CD4-positive, alpha-beta T cell treated with Interleukin-15 for 4 hours (primary cell): ENCODE results near the gene RAMP1.
"Not testable (repeated sequence)": the region's sequence is repeated elsewhere in the genome, so short reads cannot be mapped to it uniquely, and the experiment has no call there.

Source experiments
- DNase-seq: peaks from one replicate; pipeline ENCODE4 v3.0.0-alpha.2; 2020; ENCODE audit warnings: low spot score

RAMP1 gene

DNA sequence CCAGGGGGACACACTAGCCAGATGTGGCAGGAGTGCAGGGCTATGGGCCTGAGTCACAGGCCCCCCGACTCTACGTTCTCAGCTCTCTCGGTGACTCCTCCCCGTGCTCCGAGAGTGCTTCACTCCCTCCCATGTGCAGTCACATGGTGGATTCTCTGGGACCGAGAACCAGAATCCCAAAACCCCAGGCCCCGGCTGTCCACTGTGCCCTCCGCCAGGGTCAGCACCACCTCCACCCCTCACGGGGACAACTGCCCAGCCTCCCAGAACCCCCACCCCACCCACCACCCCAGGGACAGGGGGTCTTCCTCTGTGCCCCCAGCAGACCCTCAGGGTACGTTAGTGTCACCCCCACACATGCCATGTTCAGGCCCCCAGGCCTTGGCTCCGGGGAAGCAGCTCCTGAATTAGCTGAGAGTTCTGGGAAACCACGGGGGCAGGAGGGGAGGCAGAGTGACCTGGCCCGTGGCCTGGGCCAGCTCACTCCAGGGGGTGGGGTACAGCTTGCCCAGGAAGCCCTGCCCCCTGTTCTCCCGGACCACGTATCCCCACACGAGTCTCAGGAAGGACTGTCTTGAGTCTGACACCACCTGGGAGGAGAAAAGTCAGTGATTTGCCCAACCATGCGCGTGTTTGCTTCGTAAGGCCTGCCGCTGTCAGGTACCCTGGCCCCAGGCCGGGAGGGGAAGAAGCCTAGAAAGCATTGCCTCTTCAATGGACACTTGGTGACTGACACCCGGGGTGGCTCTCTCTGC, 4.4 kb downstream of the RAMP1 start:
- no peak for DNase-seq

DNA sequence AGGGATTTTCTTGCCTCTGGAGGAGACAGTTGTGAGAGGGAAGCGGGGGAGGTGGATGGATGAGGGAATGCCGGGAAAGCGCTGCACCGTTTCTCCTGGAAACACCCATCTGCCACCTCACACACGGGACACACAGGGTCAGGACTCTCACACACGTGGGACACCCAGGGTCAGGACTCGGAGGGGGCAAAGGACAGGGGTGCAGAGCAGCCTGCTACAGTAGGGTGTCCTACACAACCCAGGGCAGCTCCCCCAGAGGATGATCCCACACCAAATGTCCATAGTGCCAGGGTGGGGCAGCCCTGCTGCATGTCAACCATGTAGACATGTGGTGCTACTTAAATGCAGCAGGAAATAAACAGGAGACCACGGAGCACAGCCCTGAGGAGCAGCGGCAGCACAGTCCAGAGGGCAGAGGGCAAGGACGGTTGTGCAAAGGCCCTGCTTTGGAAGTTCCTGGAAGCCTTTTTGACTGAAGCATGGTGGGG, 5.1 kb downstream of the RAMP1 start:
- no peak for DNase-seq

DNA sequence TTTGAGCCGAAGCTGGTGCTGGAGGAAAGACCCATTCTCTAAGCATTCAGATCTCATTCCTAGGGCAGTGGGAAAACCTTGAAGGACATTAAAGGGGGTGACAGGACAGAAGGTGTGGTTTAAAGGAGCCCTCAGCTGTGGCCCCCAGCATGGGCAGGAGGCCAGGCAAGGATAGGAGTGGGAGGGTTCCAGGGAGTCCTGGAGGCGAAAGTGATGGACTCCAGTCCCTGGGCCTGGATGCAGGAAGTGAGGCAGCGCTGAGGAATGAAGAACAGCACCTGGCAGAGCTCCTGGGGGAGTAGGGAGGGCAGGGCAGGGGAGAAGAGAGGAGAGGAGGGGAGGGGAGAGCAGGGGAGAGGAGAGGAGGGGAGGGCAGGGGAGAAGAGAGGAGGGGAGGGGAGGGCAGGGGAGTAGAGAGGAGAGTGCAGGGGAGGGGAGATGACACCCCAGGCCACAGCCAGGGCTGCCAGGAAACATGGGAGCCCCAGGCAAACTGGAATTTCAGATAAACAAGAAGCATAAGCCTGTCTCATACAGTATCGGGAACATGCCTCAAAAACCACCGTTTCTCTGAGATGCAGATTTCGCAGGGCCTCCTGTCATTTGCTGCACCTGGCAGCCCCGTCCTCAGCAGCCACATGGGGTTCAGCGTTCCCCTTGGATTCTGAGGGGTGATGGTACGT, 5.7 kb downstream of the RAMP1 start:
- no peak for DNase-seq

DNA sequence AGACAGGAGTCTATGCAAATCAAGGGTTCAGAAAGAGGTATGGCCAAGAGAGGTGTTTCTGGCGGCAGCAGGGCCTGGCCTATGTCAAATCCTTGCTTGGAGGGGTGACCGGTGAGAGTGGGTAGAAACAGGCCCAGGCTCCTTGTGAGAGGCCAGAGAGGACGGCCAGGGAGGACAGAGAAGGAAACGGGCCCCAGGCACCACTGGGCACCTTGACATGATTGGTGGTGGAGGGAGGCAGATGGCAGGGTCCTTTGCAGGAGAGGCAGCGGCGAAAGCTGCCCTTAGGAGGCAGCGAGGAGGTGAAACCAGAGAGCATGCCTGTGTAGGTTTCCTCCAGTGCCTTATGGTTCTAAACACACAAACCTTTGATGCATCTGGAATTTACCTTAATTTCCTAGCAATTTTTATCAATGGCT, 6.2 kb downstream of the RAMP1 start:
- DNase-seq, result no peak

DNA sequence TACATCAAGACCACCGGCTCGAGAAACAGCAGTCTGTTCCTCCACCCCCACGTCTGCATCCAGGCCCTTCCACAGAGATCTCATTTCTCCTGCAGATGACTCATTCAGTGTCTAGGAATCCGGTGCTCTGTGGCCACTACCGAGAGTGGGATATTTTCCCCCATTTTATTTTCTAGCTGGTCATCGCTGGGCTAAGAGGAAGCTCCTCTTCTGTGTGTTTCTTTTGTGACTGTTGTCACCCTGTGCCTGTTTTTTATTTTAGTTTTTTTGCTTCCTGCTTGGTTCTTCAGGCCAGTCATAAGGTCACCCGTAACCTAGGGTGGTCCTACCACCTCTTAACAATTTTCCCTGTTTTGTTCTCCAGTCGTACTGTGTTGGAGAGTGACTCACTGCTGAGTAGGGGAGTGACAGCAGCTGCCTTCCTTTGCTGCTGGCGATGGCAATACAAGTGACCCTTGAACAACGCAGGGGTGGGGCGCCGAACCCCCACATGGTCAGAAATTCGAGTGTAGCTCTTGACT, 6.7 kb downstream of the RAMP1 start:
- DNase-seq, result no peak

DNA sequence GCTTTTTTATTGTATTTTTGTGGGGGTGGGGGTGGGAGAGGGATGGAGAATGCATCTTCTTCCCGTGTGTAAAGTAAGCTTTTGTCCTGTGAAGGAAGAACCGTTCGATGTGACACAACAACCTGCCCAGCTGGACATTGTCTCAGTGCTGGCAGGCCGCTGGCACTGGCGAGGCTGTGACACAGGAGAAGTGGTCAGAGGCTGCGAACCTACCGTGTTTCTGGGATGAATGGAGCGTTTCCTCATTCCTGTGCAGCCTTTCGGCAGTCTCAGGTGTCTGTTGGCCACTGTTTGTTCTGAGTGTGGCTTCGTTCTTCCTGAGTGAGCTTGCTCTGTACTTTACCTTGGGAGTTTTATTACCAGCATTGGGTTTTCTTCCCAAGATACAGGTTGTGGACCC, 8.0 kb downstream of the RAMP1 start:
- DNase-seq, result no peak

DNA sequence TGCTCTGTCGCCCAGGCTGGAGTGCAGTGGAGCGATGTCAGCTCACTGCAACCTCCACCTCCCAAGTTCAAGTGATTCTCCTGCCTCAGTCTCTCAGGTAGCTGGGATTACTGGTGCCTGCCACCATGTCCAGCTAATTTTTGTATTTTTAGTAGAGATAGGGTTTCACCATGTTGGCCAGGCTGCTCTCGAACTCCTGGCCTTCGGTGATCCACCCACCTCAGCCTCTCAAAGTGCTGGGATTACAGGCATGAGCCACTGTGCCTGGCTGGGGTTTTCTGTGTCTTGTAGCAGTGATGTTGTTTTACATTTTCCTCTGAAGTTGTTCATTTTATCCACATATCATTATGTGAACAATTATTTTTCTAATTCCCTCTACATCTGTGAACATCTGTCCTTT, 8.7 kb downstream of the RAMP1 start:
- not testable (repeated sequence) for DNase-seq

DNA sequence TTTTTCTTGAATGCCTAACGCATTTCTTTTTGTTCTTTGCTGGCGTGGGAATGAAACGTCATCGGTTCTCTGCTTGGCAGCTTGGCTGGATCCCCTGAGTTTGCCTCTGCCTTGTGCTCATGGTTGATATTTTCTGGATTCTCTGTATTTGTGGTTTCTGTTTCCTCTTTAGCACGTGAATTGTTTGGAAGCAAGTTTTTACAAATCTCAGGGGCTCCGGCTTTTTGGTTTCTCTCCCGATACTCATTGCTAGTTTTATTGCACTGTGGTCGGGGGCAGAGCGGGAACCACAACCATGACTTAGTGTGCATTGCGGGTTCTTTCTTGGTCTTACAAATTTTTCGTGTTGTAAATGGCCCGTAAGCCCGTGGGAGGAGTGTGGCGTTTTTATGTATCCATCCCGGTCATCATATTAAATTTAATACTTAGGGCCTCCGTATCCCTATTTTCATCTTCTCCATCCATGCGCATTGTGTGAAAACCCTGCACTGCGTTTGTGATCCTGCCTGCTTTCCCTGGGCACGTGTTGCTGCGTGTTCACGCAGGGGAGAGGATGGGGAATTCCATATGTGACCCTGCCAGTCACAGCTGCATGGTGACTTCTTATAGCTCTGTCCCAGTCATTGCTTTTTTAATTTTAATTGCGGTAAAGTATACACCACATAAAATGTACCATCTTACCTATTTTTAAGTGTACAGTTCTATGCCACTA, 9.4 kb downstream of the RAMP1 start:
- no peak for DNase-seq

DNA sequence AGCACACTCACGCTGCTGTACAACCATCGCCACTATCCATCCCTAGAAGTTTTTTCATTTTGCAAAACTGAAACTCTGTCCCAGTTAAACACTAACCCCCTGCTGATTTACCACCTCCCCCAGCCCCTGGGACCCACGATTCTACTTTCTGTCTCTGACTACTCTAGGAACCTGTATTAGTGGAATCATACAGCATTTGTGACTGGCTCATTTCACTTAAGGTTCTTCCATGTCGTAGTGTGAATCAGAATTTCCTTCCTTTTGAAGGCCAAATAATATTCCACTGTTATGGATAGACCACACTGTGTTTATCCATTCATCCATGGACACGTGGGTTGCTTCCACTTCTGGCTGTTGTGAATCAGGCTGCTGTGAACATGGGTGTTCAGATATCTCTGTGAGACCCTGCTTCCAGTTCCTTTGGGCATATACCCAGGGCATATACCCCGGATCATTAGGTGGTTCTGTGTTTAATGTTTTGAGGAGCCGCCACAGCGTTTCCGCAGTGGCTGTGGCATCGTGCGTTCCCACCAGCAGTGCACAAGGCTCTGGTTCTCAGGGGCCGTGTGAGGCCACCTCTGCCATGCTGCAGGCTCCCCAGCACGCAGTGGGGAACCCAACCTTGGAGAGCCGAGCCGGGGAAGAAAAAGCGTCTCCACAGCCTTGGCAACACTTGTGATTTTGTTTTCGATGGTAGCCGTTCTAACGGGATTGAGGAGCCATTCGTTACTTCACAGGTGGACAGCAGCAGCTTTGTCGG, 10.1 kb downstream of the RAMP1 start:
- no peak for DNase-seq

DNA sequence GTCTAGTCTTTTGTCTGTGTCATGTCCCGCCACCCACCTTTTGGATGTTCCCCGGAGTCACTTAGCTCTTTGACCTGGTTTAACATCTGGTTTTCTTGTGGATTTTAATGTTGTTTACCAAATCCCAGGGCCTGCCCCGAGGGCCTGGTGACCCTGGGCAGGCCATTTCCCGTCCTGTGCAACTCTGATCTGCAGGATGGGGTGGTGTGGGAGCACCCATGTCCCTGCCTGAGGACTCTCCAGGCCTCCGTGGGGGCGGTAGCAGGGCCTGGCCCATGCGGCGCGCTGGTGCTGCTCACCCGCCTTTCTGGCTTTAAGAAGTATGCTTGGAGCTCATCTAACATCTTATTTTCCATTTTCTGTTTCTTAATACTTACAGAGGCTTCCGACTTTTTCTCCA, 10.7 kb downstream of the RAMP1 start:
- no peak for DNase-seq

DNA sequence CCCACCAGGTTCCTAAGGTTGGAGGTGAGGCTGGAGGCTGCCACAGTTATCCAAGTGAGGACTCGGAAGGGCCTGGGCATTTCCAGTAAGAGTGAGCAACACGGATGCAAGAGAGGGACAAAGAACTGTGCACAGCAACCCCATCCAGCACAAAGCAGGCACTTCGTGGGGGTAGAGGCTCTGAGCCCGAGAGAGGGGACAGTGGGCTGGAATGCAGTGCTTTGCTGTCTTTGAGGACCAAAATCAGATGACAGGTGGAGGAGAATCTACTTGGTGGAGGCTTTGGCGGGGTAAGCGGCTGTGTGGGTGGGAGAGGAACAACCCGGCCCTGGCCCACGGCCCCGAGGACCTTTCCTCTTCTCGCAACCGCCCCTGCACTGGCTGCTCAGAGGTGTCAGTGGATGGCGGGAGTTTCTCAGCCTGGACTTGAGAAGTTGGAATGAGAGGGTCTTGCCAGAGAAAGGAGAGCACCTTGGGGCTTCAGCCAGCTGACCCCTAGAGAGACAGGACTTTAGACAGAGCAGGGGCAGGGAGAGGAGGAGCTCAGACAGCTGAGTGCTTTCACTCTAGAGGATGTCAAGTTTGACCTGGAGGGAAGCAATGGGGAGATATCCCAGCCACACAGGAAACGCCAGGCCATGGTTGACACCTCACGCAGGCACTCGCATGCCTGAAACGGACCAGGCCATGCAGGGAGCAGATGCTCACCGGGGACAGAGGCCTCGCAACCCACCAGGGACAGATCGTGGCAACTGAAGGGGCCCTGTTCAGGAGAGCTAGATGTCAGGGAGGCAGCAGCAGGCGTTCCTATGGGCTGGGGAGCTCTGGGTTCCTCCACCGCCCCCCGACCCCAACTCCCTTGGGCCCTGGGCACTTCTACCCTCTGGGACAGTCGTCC, 11.6 kb downstream of the RAMP1 start:
- DNase-seq, result no peak

DNA sequence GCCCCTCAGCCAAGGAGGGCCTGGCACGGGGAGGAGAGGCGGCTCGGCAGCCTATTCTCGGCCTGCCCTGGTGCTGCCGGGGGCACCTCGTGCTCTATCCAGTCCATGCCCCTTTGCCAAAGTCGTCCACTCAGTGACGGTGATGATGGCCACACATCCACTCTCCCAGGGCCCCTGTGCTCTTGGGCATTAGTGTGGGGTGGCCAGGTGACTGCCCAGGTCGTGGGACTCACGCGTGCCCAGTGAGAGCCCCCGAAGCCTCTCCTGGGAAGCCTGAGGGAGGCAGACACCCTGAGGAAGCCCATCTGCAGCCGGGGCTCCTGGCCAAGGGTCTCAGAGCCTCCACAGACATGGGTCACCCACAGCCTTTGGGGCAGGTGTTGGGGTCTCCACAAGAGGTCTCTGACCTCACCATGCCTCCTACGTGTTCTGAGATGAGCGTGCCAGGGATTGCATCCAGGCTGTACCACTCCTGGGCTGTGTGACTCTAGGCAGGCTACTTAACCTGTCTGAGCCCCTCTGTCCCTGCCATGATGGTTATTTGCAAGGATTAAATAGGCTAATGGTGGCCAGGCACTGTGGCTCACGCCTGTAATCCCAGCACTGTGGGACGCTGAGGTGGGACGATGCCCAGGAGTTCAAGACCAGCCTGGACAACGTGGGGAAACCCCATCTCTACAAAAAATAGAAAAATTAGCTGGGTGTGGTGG, 12.9 kb downstream of the RAMP1 start:
- DNase-seq, result no peak

DNA sequence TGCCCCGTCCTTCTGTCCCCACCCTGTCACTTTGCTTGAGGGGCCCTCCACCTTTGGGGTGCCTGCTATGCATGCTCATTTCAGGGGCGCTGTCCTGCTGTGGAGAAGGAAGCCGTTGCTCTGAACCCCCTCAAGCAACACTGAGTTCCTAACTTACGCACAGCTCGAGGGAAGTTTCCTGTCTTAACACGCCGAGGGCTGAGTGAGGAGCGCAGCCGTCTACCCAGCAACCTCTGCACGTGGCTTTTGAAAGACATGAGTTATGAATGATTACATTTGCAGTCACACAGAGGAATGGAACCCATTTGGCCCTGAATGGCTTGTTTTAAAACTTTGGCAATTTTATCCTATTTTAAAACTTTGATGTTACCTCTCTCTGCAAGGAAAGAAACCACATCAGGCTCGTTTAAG, 14.0 kb downstream of the RAMP1 start:
- DNase-seq, result no peak

DNA sequence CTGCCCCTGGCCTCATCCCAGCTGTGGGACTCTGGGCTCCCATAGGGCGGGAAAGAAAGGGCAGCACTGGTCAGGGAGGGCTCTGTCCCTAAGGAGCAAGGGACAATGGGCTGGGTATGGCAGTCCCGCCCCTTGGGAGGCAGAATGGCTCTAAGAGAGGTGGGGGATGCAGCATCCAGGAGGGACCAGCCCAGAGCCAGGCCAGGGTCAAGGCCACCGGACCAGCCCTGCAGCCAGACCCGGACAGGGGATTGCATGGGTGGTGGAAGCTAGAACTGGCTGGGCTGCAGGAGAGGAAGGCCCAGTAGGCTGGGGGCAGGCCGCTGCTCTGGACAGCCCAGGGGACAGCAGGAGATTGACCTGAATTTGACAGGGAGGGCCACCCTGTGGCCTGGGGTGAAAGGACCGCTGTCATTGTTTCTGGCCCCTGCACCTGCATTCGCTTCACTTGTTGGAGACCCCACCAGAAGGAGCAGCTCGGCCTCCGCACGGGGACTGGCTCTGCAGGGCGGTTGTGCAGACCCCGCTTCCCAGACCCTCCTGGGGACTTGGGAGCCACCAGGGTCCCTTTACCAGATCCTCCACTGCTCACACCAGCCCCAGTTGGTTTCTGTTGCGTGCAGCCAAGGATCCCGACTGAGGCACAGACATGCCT, 14.6 kb downstream of the RAMP1 start:
- no peak for DNase-seq

DNA sequence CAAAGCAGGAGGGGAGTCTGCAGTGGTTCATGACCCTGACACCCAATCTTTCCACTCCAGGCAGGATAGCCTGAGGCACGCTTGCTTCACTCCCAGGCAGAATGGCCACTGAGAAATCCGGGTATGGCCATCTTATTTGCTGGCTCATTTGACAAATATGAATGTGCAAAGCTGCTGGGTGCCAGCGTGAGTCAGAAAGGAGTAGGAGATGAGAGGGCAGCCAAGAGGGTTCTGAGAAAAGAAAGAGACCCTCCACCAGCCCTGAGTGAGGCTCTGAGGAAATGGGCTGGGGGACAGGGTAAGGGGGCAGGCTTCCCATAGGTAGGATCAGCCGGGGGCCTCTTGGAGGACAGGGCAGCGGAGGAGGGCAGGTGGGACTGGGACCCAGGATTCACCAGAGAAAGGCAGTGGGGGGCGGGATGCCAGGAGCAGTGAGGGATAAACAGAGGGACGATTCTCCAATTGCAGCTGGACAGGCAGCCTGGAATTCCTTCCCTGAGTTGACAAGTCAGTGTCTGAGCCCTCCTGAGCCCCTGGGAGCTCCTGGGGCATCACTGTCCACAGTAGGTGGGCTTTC, 15.2 kb downstream of the RAMP1 start:
- no peak for DNase-seq

DNA sequence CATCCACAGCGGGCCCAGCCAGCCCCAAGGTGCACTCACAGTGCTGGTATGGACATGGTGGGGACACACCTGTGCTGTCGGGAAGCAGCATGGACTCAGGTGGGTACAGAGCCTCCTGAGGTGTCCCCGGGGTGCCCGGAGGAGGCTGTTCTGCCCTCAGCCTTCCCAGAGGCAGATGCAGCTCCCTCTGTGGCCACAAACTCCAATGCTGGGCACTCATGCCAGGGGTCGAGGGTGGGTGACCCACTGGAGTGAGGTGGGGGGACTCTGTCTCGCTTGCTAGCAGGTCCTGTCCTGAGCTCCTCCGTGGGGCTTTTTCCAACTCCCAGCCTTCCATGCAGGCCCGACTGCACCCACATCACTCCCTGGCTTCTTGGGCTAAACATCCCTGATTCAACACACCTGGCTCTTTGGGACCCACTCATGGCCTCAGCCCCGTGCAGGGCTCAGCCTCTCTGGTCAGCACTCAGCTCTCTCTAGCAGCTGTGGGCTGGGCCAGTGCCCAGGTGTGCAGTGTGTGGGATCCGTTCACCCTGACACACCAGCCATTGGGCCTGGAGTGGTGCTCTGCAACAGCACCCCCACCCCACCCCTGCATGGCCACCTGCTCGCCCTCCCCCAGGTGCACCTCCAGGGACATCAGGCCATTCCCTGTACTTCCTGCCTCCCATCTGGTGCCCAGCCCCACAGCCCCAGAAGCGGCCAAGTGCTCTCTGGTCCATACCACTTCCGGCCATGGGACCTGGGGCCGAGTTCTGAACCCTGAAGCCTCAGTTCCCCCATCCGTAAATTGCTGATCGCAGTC, 16.0 kb downstream of the RAMP1 start:
- no peak for DNase-seq

DNA sequence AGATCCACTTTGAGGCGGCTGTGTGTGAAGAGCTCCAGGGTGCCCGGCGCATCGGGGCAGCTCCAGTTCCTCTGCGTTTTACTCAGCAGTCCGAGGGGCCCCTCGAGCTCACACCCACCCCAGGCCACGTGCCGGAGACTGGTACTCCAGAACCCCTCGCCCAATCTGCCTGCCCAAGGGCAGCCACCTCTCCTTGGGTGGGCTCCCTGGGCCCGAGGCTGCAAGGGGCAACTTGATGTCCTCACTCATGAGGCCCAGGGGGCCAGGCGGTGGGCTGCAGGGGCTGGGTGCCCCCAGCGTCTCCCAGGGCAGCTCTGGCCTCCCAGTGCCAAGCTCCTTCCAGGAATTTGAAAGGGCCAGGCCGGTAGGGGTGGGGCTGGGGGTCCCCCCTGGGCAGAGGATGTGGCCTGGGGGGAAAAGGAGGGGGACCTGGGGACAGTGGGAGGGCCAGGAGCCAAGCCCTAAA, 16.7 kb downstream of the RAMP1 start:
- no peak for DNase-seq

DNA sequence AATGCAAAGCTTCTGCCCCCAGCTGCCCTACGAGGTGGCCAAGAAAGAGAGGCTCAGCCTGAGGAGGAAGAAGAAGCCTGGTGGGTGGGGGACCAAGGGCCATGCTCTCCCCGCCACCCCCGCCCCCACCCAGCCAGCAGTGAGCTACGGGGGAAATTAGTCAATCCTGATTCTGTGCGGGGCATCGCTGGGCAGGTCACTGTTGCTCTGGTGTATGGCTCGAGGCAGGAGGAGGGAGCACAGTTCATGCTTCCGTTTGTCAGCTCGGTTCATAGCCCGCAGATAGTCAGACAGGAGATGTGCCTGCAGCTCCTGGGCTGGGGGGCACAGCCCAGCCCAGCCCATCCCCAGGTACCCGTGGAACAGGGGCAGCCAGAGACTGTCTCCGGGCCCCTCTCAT, 17.1 kb downstream of the RAMP1 start:
- no peak for DNase-seq
